ENCODE data around the gene GATAD2B. TPM values are rescaled to one million over a fixed set of nuclear protein-coding genes. Genes with fewer than 3 reads are reported as not detected.

GATAD2B gene
- total and polyA plus RNA-seq, 2 of the 4 experiments (the other 2 are of a cell fraction): 3.8 to 6.2 TPM

DNA sequence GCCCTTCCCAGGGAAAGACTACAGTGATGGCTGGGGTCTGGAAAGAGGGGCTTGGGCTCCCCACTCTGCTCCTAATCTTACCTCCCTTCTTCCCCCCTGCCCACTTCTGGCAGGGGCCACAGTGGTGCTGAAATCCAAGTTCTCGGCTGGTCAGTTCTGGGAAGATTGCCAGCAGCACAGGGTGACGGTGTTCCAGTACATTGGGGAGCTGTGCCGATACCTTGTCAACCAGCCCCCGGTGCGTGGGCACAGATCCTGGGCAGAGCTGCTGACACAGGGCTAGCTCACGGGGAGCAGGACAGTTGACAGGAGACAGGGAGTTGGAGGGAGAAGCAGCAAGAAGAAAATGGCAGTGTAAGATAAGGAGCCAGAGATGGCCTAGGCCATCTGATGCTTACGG, 145.1 kb downstream of the GATAD2B start:
- ChIA-PET CTCF (no interaction called here), POLR2A (ENCODE audit: unreplicated experiment) (no interaction called here)
- Histone ChIP-seq H2BK15ac (ENCODE audit: low read depth, low read length) (no peak overlapping the region), H3K4me3 (ENCODE audit: insufficient read depth, low read depth, low read length) (no peak overlapping the region), H3K14ac (replicated peaks; ENCODE audit: low read depth, low read length) (no peak overlapping the region), H3K9ac (ENCODE audit: low read depth, low read length) (no peak overlapping the region), H3K4ac (ENCODE audit: low read depth, low read length) (no peak overlapping the region), H3K9me1 (ENCODE audit: insufficient read depth, low read length) (no peaks in the 10 kb centered on the region; the same call in 1 of the 2 replicates), H3K27me3 (ENCODE audit: control insufficient read depth, insufficient read depth, low read length) (no peaks in the 10 kb centered on the region), H3K36me3 (ENCODE audit: control insufficient read depth, insufficient read depth, low read length) (peaks cover 14% of the 10 kb centered on the region), H3K27ac (ENCODE audit: insufficient read depth, low read length) (no peak overlapping the region), H4K5ac (ENCODE audit: low read depth, low read length) (no peak overlapping the region), H4K8ac (ENCODE audit: low read depth in 2 of 2, low read length in 2 of 2) (no peak overlapping the region), H3K9me3 (ENCODE audit: control insufficient read depth, insufficient read depth, low read length) (no peaks in the 10 kb centered on the region), H2BK5ac (ENCODE audit: low read depth, low read length, poor library complexity, severe bottlenecking) (no peak overlapping the region), H3K4me1 (ENCODE audit: control insufficient read depth, insufficient read depth, low read length) (peaks cover 4% of the 10 kb centered on the region; the same call in 1 of the 2 replicates), H3K56ac (ENCODE audit: extremely low read depth, insufficient read depth, low read length) (no peak overlapping the region), H2AK5ac (ENCODE audit: low read depth, low read length) (no peak overlapping the region), H4K91ac (ENCODE audit: insufficient read depth, low read depth, low read length) (no peak overlapping the region), H3K79me1 (ENCODE audit: low read depth in 1 of 2, low read length in 2 of 2) (peaks cover 0 to 8% of the 10 kb centered on the region in 2 experiments; a peak in 1 of 4 replicates), H2AK9ac (replicated peaks; ENCODE audit: low read depth, low read length, poor library complexity) (no peak overlapping the region), H3K23ac (ENCODE audit: low read depth, low read length) (no peak overlapping the region), H3K18ac (ENCODE audit: low read depth, low read length) (no peak overlapping the region), H4K20me1 (ENCODE audit: insufficient read depth, low read length) (no peaks in the 10 kb centered on the region), H2AFZ (replicated peaks; ENCODE audit: low read length, poor library complexity) (peak overlapping the region; percentile 54), H2BK20ac (ENCODE audit: low read depth, low read length) (no peak overlapping the region), H2BK120ac (ENCODE audit: low read depth, low read length) (no peak overlapping the region), H3K4me2 (ENCODE audit: low read depth, low read length) (no peak overlapping the region)
- 55% methylated on average over 2 of the region's 7 CpGs; no CpG with 5 or more reads in 1 of the 2 experiments for WGBS, 2 experiments (ENCODE audit: extremely low coverage in 2 of 2, insufficient read length in 1 of 2)
- peak; percentile 21 for DNase-seq
- intact Hi-C loops (cut with micrococcal nuclease): no loop called here
- dilution Hi-C loops (cut with HindIII; ENCODE audit: low sequenced_read_pairs, unreplicated experiment): no loop called here
- in situ Hi-C loops (cut with MboI; ENCODE audit: low sequenced_read_pairs): no loop called here
- no peak for TF ChIP-seq NFE2L2 (IDR thresholded peaks at IDR 0.05; ENCODE audit: low read depth, low read length)
- no peak for ATAC-seq (ENCODE audit: low read depth)
- BruUV-seq (replicated peaks): no TSS peak
